ENCODE results near the gene MRPL12. TPM values are rescaled to one million over a fixed set of nuclear protein-coding genes. Genes with fewer than 3 reads are reported as not detected.
A peak's percentile ranks its signal among the peaks of the same experiment; 100 is the strongest.

MRPL12 gene
- total RNA-seq, 1 experiment from 2014 or later: 108 TPM

DNA sequence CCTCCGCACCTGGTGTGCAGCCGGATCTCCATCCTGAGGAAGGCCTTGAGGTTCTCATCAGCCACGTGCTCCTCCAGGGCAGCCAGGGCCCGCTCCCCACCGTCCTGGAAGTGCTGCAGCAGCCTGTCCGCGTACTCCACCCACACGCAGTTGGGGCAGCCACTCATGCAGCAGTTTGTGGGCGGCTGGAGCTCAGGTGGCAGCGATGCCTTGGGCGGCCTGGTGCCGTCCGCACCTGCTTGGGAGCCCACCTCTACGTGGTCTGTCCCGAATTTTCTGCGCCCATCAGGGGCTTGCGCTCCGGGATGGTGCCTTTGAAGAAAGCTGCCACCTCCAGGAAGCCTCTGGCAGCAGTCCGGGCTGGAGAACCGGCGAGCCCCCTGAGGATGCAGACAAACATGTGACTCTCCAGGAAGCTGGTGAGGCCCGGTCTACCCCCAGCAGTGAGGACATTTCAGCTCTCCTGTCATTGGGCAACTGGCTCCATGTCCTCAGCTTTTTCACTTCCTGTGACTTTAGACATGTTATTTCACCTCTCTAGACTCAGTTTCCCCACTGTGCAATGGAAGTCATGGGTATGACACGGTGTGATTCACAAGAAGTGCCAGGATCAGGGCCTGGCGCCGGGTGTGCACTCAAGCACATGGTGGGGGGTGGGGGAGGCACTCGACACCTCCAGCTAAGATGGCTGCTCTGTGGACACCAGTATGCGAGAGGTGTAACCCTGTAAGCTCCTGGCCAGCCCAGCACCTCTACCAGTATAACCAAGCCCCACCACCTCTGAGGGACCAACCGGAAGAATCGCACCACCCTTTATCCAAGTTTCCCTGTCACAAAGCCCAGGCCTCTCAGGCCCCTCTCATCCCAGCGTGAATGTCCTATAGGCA is 37.7 kb upstream of the MRPL12 start:
- TF ChIP-seq EZH2 (IDR thresholded peaks at IDR 0.05; ENCODE audit: low read length, unreplicated experiment) (no peak), EZH2phosphoT487 (IDR thresholded peaks at IDR 0.05; ENCODE audit: borderline replicate concordance, low read length) (no peak), CTCF (conservative IDR thresholded peaks at IDR 0.05; ENCODE audit: low read depth, low read length) (no peak)
- ATAC-seq (peak; percentile 5), DNase-seq (peak; percentile 9)
- H4K20me1 ChIP-seq (ENCODE audit: low read length): no peaks in the 10 kb centered on the region
- no peaks in the 10 kb centered on the region for H3K9me3 ChIP-seq (ENCODE audit: low read length)
- H3K79me2 ChIP-seq (ENCODE audit: low read length): peaks cover 55% of the 10 kb centered on the region
- no peaks in the 10 kb centered on the region for H3F3A ChIP-seq (ENCODE audit: low read length, unreplicated experiment)
- intact Hi-C loops (cut with micrococcal nuclease): loop anchor here (2.0 kb wide), 1 partner anchor 29 kb away; the partner anchor contains the start of genes NPLOC4 and TSPAN10
- CTCF ChIA-PET: no interaction called here
- peak overlapping the region; percentile 98 for H3K9ac ChIP-seq (ENCODE audit: low read length)
- H3K9me2 ChIP-seq (replicated peaks; ENCODE audit: low read length): no peaks in the 10 kb centered on the region
- H3K4me3 ChIP-seq (ENCODE audit: low read length): peak overlapping the region; percentile 93
- H3K4me1 ChIP-seq (ENCODE audit: insufficient read depth, low read length): peaks cover 35% of the 10 kb centered on the region
- H3K36me3 ChIP-seq (ENCODE audit: low read depth, low read length): peaks cover 14% of the 10 kb centered on the region
- no TSS peak for BruUV-seq (replicated peaks)
- H3K27ac ChIP-seq (ENCODE audit: low read length): peak overlapping the region; percentile 69
- H3K4me2 ChIP-seq (ENCODE audit: low read length): peak overlapping the region; percentile 100
- H2AFZ ChIP-seq (ENCODE audit: low read length): peak overlapping the region; percentile 71
- no peaks in the 10 kb centered on the region for H3K27me3 ChIP-seq (ENCODE audit: low read length)
- POLR2A ChIA-PET (ENCODE audit: unreplicated experiment): no interaction called here

DNA sequence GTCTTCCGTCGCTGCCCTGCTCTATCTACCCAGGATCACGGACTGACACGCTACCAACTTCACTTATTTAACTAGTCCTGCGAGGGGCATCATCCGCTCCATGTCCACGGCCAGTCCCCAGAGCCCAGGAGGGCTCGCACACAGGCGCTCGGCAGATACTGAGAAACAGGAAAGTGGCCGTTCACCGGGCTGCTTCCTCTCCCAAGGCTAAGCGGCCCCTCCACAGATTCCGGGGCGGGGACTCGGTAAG is 37.1 kb upstream of the MRPL12 start:
- Histone ChIP-seq H3K36me3 (ENCODE audit: low read depth, low read length) (peaks cover 15% of the 10 kb centered on the region), H3K9ac (ENCODE audit: low read length) (peak overlapping the region; percentile 98), H3K79me2 (ENCODE audit: low read length) (peaks cover 56% of the 10 kb centered on the region), H3K27me3 (ENCODE audit: low read length) (no peaks in the 10 kb centered on the region), H3K9me2 (replicated peaks; ENCODE audit: low read length) (no peaks in the 10 kb centered on the region), H3K4me2 (ENCODE audit: low read length) (peak overlapping the region; percentile 100), H2AFZ (ENCODE audit: low read length) (peak overlapping the region; percentile 71), H3K27ac (ENCODE audit: low read length) (peak overlapping the region; percentile 69), H3K4me3 (ENCODE audit: low read length) (peak overlapping the region; percentile 93), H4K20me1 (ENCODE audit: low read length) (no peaks in the 10 kb centered on the region), H3K4me1 (ENCODE audit: insufficient read depth, low read length) (peaks cover 35% of the 10 kb centered on the region), H3F3A (ENCODE audit: low read length, unreplicated experiment) (no peaks in the 10 kb centered on the region), H3K9me3 (ENCODE audit: low read length) (no peaks in the 10 kb centered on the region)
- intact Hi-C loops (cut with micrococcal nuclease): loop anchor here (2.0 kb wide), 1 partner anchor 29 kb away; the partner anchor contains the start of genes NPLOC4 and TSPAN10
- BruUV-seq (replicated peaks): TSS peak; percentile 70
- peak; percentile 5 for ATAC-seq
- CTCF ChIA-PET: no interaction called here
- no peak for DNase-seq
- POLR2A ChIA-PET (ENCODE audit: unreplicated experiment): interaction anchor here (0.5 kb wide), 1 partner anchor 95 kb away, joined by 3 read pairs; no protein-coding TSS in a partner anchor
- TF ChIP-seq EZH2 (IDR thresholded peaks at IDR 0.05; ENCODE audit: low read length, unreplicated experiment) (no peak), CTCF (conservative IDR thresholded peaks at IDR 0.05; ENCODE audit: low read depth, low read length) (no peak), EZH2phosphoT487 (IDR thresholded peaks at IDR 0.05; ENCODE audit: borderline replicate concordance, low read length) (no peak)

Measured in PC-3 (cell line).